Immature natural killer cell (primary cell): Measurements from ENCODE around the gene LCN1. TPM values are rescaled to one million over a fixed set of nuclear protein-coding genes. Genes with fewer than 3 reads are reported as not detected.
"Not testable (repeated sequence)": the region's sequence is repeated elsewhere in the genome, so short reads cannot be mapped to it uniquely, and the experiment has no call there.

ENCODE experiments used
- DNase-seq, 3 donors: peaks; one replicate each; pipeline ENCODE4 v3.0.0; 2022; ENCODE audit warnings: mixed read lengths in 1 of 3
- H3K27ac Mint-ChIP-seq, 6 donors: one replicate each; pipeline ENCODE4 v1.8.0; 2020; ENCODE audit warnings: mixed read lengths in 6 of 6, mild to moderate bottlenecking in 5 of 6, inconsistent platforms in 4 of 6, moderate library complexity in 3 of 6
- H3K27me3 Mint-ChIP-seq, 3 donors: one replicate each; pipeline ENCODE4 v1.8.0; 2020 to 2021; ENCODE audit warnings: low read depth in 3 of 3, mild to moderate bottlenecking in 3 of 3, mixed read lengths in 3 of 3, moderate library complexity in 3 of 3, inconsistent platforms in 1 of 3
- H3K36me3 Mint-ChIP-seq, 3 donors: one replicate each; pipeline ENCODE4 v1.8.0; 2020; ENCODE audit warnings: mixed read lengths in 3 of 3, inconsistent platforms in 2 of 3, mild to moderate bottlenecking in 2 of 3
- H3K4me1 Mint-ChIP-seq, 2 donors: one replicate each; pipeline ENCODE4 v1.8.0; 2020; ENCODE audit warnings: inconsistent platforms in 2 of 2, mild to moderate bottlenecking in 2 of 2, mixed read lengths in 2 of 2, moderate library complexity in 1 of 2
- H3K4me3 Mint-ChIP-seq, 5 donors: one replicate each; pipeline ENCODE4 v1.8.0; 2020; ENCODE audit warnings: mild to moderate bottlenecking in 5 of 5, mixed read lengths in 5 of 5, inconsistent platforms in 3 of 5, moderate library complexity in 3 of 5
- H3K9me3 Mint-ChIP-seq, 6 donors: one replicate each; pipeline ENCODE4 v1.8.0; 2020; ENCODE audit warnings: mild to moderate bottlenecking in 6 of 6, mixed read lengths in 6 of 6, inconsistent platforms in 4 of 6, moderate library complexity in 3 of 6
- polyA plus RNA-seq, 3 donors: library from polyadenylated mRNA; unstranded; fragments of 300-500 nt; fragmentation: Illumina TruSeq; gene quantifications; one replicate each; pipeline ENCODE4 v1.2.3, GENCODE V29; 2021

Gene LCN1
- polyA plus RNA-seq, 3 donors from 2014 or later: not detected

- Mint-ChIP-seq H3K4me3 (peak overlapping the region in 1 of 5 donors; percentile 6), H3K27me3 (peaks cover 0 to 4% (median 2%) of the 10 kb centered on the region in 3 donors)
Measured at GRCh38 chr9:135504262-135505243, 16.7 kb upstream of the LCN1 start.

DNA sequence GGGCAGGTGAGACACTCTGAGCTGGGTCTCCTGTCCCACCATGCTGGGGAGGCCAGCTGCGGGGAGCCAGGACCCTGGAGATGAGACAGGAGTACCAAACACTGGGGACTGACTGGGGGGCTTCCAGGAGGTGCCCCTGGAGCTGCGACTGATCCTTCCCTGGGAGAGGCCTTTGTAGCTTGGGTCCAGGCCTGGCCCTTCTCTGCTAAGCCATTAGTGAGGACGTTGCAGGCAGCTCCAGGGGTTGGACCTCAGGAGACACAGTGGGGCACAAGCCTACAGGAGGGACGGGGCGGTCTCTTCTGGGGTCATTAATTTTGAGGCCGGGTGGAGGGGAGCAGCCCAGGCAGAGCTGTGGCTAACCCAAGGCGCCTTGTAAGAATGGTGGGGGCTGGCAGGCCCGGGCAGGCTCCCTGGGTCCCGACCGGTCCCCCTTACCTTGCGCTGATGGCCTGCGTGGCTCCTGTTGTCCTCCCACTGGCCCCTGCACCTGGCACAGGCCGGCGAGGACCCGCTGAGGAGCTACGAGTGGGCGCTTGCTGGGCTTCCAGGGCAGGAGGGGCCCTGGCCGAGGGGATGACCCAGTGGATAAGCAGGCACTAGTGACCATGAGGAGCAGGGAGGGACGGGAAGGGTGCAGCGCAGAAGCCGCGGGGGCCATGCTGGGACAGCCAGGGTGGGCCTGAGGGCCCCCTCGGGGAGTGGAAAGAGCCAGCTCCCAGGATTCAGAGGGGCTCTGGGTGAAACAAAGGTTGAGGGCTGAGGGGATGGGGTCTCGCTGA lies 15.6 kb upstream of the LCN1 start:
- H3K9me3 Mint-ChIP-seq: peaks cover 4 to 11% (median 7%) of the 10 kb centered on the region in 6 donors
- peaks cover 0 to 1% (median 0%) of the 10 kb centered on the region in 3 donors for H3K27me3 Mint-ChIP-seq
- peaks cover 4 to 8% (median 5%) of the 10 kb centered on the region in 3 donors for H3K36me3 Mint-ChIP-seq
- DNase-seq: no peak
- peaks cover 15 to 17% of the 10 kb centered on the region in 2 donors for H3K4me1 Mint-ChIP-seq
- H3K4me3 Mint-ChIP-seq: no peak overlapping the region
- no peak overlapping the region for H3K27ac Mint-ChIP-seq

More at GRCh38 chr9:135504262-135505243, 16.7 kb upstream of the LCN1 start:
- peaks cover 16 to 19% of the 10 kb centered on the region in 2 donors for H3K4me1 Mint-ChIP-seq
- peak overlapping the region in 1 of 6 donors; percentile 35 for H3K27ac Mint-ChIP-seq
- H3K36me3 Mint-ChIP-seq: peaks cover 4 to 8% (median 5%) of the 10 kb centered on the region in 3 donors
- peak; percentile 23 to 38 (median 35) for DNase-seq
- H3K9me3 Mint-ChIP-seq: peaks cover 4 to 10% (median 7%) of the 10 kb centered on the region in 6 donors

DNA sequence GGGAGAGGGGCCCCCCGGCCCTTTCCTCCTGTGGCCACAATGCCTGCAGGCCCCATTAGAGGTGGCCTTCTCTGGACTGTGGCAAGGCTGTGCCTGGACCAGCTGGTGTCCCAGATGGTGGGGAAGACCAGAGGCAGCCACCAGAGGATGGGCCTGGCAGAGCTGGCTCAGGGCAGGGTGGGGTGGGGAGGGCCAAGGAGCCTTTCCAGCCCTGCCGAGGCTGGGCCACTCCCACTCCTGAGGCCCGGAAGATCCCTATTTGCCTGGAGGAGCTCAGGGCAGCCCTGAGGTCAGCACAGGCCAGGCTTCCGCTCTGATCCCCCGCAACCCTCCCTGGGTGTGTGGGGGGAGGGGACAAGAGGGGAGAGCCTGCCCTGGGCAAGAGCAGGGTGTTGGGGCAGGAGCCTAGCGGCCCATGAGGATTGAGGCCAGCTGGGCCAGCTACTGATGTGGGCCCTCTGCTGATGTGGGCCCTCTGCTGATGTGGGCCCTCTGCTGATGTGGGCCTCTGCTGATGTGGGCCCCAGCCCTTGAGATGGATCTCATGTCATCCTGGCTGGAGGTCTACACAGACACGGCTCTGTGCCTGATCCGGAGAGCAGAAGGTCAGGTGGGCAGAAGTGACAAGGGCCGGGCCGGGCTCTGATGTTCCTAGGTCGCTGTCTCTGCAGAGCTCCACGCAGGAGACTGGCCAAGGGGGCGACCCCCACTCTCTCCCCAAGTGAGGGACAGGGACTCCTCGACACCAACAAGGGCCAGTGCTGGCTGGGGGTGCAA lies 14.7 kb upstream of the LCN1 start:
- DNase-seq: no peak
- Mint-ChIP-seq H3K9me3 (peaks cover 4 to 11% (median 7%) of the 10 kb centered on the region in 6 donors), H3K36me3 (peaks cover 4 to 8% (median 5%) of the 10 kb centered on the region in 3 donors), H3K27me3 (peaks cover 0 to 1% (median 0%) of the 10 kb centered on the region in 3 donors), H3K27ac (no peak overlapping the region), H3K4me3 (no peak overlapping the region), H3K4me1 (peaks cover 16 to 19% of the 10 kb centered on the region in 2 donors)

GRCh38 chr9:135507104-135508035 lies 13.9 kb upstream of the LCN1 start:
- Mint-ChIP-seq H3K9me3 (peaks cover 4 to 11% (median 7%) of the 10 kb centered on the region in 6 donors), H3K36me3 (peaks cover 4 to 8% (median 5%) of the 10 kb centered on the region in 3 donors), H3K4me3 (no peak overlapping the region), H3K27ac (peak overlapping the region in 1 of 6 donors; percentile 35), H3K27me3 (peaks cover 0 to 1% (median 0%) of the 10 kb centered on the region in 3 donors), H3K4me1 (peaks cover 8 to 11% of the 10 kb centered on the region in 2 donors)
- DNase-seq: no peak

- peaks cover 0 to 1% (median 0%) of the 10 kb centered on the region in 3 donors for H3K27me3 Mint-ChIP-seq
- peaks cover 0 to 8% (median 5%) of the 10 kb centered on the region in 3 donors for H3K36me3 Mint-ChIP-seq
- DNase-seq: no peak
- H3K27ac Mint-ChIP-seq: no peak overlapping the region
- H3K4me3 Mint-ChIP-seq: no peak overlapping the region
- H3K4me1 Mint-ChIP-seq: peaks cover 4 to 6% of the 10 kb centered on the region in 2 donors
- H3K9me3 Mint-ChIP-seq: peaks cover 4 to 11% (median 7%) of the 10 kb centered on the region in 6 donors
Measured at GRCh38 chr9:135508211-135508820, 12.9 kb upstream of the LCN1 start.

DNA sequence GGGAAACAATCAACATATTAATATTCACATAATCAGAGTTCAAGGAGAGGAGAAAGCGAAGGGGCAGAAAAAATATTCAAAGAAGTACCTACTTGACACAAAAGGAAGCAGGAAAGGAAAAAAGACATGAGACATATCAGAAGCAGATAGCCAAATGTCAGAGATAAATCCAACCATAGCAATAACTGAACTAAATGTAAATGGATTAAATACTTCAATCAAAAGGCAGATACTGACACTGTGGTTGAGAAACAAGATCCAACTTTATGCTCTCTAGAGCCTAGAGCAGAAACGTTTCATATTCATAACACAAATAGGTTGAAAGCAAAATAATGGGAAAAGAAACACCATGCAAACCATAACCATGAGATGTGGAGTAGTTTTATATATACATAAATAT lies 11.8 kb upstream of the LCN1 start:
- peaks cover 0 to 3% (median 2%) of the 10 kb centered on the region in 3 donors for H3K27me3 Mint-ChIP-seq
- H3K4me1 Mint-ChIP-seq: peaks cover 2 to 6% of the 10 kb centered on the region in 2 donors
- no peak overlapping the region for H3K27ac Mint-ChIP-seq
- H3K9me3 Mint-ChIP-seq: peaks cover 4 to 11% (median 7%) of the 10 kb centered on the region in 6 donors
- DNase-seq: no peak
- peaks cover 0 to 8% (median 5%) of the 10 kb centered on the region in 3 donors for H3K36me3 Mint-ChIP-seq
- H3K4me3 Mint-ChIP-seq: no peak overlapping the region

- H3K4me1 Mint-ChIP-seq: peaks cover 0 to 6% of the 10 kb centered on the region in 2 donors
- no peak overlapping the region for H3K4me3 Mint-ChIP-seq
- DNase-seq: no peak
- H3K9me3 Mint-ChIP-seq: peaks cover 4 to 11% (median 7%) of the 10 kb centered on the region in 6 donors
- peaks cover 0 to 3% (median 1%) of the 10 kb centered on the region in 3 donors for H3K27me3 Mint-ChIP-seq
- no peak overlapping the region for H3K27ac Mint-ChIP-seq
- H3K36me3 Mint-ChIP-seq: peaks cover 0 to 8% (median 5%) of the 10 kb centered on the region in 3 donors
Measured at GRCh38 chr9:135512241-135512603, 9.0 kb upstream of the LCN1 start.

DNA sequence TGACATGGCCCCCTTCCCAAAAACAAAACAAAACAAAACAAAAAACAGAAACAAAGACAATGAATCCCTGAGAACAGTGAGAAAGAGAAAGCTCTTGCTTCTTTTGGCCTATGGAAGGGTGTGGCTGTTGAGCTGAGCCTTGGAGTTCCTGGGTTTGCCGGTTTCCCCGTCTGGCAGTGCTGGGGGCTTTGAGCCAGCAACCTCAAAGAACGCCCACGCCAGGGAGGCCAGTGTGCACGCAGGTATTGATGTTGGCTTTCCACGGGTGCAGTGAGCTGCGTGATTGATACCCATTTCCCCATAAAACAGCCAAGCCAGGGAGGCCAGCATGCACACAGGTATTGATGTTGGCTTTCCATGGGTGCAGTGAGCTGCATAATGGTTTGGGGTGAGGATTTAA lies 8.3 kb upstream of the LCN1 start:
- Mint-ChIP-seq H3K9me3 (peaks cover 4 to 11% (median 6%) of the 10 kb centered on the region in 6 donors), H3K27ac (peak overlapping the region in 1 of 6 donors; percentile 36), H3K4me1 (peaks cover 0 to 6% of the 10 kb centered on the region in 2 donors), H3K27me3 (peaks cover 0 to 3% (median 1%) of the 10 kb centered on the region in 3 donors), H3K36me3 (peaks cover 0 to 8% (median 5%) of the 10 kb centered on the region in 3 donors), H3K4me3 (no peak overlapping the region)
- DNase-seq: no peak

- Mint-ChIP-seq H3K36me3 (peaks cover 0 to 8% (median 5%) of the 10 kb centered on the region in 3 donors), H3K27ac (no peak overlapping the region), H3K9me3 (peaks cover 4 to 11% (median 5%) of the 10 kb centered on the region in 6 donors), H3K27me3 (peaks cover 1 to 3% (median 3%) of the 10 kb centered on the region in 3 donors), H3K4me1 (peaks cover 0 to 6% of the 10 kb centered on the region in 2 donors), H3K4me3 (no peak overlapping the region)
- no peak for DNase-seq
Measured at GRCh38 chr9:135513351-135513846, 7.8 kb upstream of the LCN1 start.

GRCh38 chr9:135513906-135514305 lies 7.3 kb upstream of the LCN1 start:
- not testable (repeated sequence) for H3K9me3 Mint-ChIP-seq, H3K4me3 Mint-ChIP-seq, H3K27me3 Mint-ChIP-seq, H3K27ac Mint-ChIP-seq, H3K4me1 Mint-ChIP-seq, H3K36me3 Mint-ChIP-seq, DNase-seq

DNA sequence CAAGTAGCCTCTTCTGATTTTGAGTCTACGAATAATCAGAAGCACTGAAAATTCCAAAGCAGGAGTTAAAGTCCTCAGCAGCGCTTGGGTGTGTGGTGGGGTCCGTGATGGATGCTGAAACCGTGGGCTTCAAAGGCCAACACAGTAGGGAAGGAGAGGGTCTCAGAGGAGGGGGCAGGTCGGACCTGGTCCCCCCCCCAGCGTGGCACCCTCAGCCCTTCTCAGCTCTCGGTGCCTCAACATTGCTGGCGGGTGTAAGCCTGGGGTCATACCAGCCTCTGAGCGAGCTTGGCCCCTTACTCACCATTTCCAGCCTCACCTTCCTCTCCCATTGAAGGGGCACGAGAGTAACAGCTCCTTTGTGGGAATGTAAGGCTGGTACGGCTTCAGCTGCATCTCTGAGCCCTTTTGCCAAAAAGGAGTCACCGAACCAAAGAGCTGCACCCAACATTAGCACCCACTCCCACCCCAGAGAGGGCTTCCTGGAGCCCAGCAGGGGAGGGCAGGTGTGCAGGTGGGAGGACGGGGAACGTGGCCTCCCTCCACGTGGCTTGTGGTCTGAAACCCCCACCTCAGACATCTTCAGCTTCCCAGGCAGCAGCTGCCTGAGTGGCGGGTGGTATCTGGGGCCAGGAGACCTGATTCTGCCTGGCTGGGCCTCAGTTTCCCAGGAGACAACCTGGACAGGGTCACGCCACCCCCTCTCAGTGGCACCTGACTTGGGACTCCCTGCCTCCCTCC lies 6.7 kb upstream of the LCN1 start:
- DNase-seq: no peak
- no peak overlapping the region for H3K27ac Mint-ChIP-seq
- peaks cover 0 to 6% of the 10 kb centered on the region in 2 donors for H3K4me1 Mint-ChIP-seq
- H3K27me3 Mint-ChIP-seq: peaks cover 1 to 3% (median 3%) of the 10 kb centered on the region in 3 donors
- peaks cover 0 to 1% (median 0%) of the 10 kb centered on the region in 6 donors for H3K9me3 Mint-ChIP-seq
- H3K4me3 Mint-ChIP-seq: no peak overlapping the region
- H3K36me3 Mint-ChIP-seq: no peaks in the 10 kb centered on the region
